Raji (cell line): ENCODE measurements around the gene NOTO.

Experiments used
- POLR2A ChIP-seq: IDR thresholded peaks from 2 replicates; pipeline ENCODE4 v1.6.1; 2011; ENCODE audit warnings: low read depth, low read length, control low read depth; ENCODE audit not compliant: insufficient read depth

The NOTO gene

DNA sequence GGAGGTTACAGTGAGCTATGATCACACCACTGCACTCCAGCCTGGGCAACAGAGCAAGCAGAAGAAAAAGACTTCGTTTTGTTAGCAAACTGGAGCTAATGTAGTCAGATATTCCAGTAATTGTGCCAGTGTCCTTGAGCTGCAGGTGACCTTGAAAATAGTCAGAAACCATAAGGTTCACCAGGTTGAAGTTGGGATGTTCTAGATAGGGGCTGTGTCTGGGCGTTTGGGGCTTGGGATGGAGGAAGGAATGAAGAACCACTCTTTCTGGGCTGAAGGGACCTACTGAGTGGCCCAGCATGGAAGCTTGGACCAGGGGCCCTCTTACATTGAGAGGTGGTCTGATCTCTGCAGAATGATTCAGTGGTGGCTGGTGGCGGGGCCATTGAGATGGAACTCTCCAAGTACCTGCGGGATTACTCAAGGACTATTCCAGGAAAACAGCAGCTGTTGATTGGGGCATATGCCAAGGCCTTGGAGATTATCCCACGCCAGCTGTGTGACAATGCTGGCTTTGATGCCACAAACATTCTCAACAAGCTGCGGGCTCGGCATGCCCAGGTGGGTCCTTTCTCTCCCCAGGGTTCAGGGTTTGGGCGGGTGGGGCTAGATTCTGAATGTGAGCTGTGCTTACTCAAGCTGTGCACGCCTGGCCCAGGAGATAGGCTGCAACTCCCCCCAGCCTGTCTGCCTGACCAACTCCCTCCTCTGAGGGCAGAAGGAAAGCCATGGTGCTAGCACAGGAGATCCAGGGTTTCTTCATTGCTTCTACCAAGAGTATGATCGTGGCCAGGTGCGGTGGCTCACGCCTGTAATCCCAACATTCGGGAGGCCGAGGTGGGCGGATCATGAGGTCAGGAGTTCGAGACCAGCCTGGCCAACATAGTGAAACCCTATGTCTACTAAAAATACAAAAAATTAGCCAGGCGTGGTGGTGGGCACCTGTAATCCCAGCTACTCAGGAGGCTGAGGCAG lies 48.8 kb downstream of the NOTO start:
- no peak for TF ChIP-seq POLR2A

DNA sequence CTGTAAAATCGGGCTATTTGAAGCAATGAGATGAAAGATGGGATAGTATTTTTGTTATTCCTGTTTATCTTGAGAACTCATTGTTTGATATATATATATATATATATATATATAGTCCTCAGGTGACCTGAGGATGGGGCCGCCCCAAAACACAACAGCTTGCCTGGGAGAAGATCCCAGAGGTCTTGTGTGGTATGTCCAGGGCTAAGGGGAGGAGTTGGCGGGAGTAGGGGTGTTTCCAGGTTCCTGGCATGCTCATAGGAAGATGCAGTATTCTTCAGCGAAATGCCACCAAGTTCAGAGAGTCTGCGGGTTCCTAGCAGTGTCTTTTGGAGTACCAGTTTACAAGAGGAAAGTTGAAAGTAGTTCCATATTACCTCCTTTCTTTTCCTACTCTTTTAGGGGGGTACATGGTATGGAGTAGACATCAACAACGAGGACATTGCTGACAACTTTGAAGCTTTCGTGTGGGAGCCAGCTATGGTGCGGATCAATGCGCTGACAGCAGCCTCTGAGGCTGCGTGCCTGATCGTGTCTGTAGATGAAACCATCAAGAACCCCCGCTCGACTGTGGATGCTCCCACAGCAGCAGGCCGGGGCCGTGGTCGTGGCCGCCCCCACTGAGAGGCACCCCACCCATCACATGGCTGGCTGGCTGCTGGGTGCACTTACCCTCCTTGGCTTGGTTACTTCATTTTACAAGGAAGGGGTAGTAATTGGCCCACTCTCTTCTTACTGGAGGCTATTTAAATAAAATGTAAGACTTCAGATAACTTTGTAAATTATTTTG lies 50.1 kb downstream of the NOTO start:
- TF ChIP-seq POLR2A = no peak

DNA sequence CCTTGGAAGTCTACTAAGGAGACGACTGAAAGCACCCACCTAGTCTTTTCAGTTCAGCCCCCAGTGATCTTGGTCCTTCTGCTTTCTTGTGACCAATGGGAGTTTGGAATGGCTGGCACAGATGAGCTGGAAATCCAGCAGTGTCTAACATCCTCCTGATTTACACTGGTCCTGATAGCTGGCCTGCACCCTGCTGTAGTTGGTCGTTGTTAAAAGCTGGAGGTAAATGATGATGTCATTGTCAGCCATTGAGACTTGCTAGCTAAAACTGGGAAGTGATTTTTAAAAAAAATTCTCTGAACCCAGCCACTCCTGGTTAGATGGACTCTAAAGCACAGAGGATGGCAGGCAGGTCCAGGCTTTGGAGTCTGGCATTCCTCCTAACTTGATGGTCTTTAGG lies 51.0 kb downstream of the NOTO start:
- TF ChIP-seq POLR2A = no peak

DNA sequence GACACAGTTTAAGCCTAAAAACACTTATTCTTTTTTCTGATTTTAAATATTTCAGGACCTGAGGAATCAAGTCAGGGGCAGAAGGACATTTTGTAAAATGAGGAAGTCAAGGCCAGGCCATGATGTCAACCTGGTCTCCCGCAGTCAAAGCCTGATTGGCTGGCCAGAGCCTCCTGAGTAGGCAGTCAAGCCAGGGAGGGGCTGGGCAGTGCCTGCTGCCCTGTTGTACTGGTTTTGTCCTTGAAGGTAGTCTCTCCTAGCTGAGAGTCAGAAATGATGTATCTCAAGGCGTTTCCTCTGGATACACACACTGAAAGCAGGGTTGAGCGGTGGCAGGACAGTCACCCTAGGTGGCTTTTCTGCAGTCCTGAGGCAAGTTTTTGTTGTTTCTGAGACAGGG lies 51.5 kb downstream of the NOTO start:
- TF ChIP-seq POLR2A = 0 out of 2 replicates have a peak, but pooled peaks have one; percentile 21

DNA sequence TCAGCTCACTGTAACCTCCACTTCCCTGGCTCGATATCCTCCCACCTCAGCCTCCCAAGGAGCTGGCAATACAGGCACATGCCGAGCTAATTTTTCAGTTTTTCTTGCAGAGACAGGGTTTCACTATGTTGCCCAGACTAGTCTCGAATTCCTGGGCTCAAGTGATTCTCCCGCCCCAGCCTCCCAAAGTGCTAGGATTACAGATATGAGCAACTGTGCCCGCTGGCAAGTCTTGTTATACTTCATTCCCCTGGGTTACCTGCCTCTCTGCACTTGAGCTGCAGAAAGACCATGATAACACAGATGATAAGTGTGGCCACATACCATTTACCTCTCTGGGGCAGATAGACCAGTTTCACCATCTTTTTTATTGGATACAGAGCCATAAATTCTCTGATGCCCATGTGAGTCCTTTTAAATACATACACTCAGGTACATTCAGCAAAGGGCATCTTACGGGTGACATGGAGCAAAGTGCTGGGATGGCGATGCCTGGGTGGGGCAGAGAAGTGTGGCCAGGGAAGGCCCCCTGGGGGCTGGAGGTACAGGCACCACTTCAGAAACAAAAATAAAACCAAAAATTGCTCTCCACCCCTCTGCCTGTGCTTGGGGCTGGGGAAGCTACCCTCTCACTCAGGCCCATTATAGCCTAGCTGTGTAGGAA lies 52.1 kb downstream of the NOTO start:
- TF ChIP-seq POLR2A = no peak

DNA sequence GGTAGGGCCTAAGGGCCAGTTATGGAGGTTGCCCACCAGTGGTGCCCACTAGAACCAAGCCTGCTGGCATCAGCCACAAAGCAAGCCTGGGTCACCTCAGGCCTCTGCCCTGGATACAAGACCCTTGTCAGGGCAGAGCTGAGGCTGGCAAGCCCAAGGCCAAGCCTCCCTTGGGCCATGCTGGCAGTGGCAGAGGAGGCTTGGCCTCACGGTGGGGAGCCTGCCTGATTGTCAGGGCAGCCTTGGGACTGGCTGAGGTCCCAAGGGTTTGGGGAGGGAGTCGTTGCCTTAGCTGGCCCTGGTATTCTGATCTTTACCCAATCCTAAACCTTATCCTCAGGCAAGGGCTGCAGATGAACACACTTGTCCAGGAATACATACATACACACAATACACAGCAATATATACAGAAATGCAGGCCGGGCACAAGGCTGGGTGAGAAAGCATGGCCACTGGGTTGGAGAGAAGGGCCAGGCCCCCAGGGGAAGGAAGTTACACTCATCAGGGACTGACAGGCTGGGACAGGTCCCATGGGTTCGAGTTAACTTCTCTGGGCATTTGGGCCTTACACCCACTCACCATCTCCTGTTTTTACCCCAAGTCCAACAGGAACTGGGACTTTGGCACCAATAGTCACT lies 52.8 kb downstream of the NOTO start:
- TF ChIP-seq POLR2A = no peak

DNA sequence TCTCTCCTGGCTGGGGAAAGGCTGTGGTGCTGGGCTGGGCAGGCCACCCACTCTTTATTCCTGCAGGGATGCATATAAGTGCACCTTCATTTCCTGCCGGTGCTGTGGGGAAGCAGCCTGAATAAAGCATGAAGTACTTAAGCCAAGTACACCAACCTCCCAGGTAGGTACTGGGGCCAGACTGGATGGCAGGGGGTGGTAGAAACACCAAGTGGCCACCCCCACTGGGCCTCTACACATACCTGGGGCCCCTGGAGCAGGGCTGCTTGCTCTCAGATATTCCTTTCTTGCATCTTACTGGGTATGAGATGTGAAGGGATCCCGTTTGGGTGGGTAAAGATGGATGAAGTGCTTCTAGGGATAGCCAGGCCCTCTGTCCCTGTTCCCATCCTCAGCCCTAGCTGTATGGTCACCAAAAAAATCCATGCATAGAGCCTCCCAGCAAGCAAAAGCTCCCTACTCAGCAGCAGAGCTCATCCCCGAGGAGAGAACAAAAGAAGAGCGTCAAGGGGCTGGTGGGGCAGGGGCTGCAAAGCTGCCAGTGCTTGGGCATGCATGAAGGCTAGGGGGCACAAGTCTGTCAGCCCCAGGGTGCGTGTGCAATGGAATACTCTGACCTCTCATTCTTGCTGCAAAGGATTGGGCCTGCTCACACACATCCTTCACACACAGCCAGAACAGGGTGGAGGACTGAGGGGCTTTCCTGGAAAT lies 53.7 kb downstream of the NOTO start:
- TF ChIP-seq POLR2A = no peak

DNA sequence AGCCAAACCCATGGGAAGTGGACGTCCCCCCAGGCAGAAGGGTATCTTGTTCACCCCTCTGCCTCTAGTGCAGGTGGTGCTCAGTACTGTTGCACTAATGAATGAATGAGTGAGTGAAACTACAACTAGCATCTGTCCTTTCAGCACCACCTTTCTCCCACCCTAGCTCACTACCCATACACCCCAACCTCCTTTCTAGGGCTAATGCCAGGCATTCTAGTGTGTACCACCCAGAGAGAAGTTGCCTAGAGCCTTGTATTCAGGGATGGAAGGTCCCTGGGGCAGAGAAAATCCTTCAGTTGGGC lies 54.2 kb downstream of the NOTO start:
- TF ChIP-seq POLR2A = no peak

DNA sequence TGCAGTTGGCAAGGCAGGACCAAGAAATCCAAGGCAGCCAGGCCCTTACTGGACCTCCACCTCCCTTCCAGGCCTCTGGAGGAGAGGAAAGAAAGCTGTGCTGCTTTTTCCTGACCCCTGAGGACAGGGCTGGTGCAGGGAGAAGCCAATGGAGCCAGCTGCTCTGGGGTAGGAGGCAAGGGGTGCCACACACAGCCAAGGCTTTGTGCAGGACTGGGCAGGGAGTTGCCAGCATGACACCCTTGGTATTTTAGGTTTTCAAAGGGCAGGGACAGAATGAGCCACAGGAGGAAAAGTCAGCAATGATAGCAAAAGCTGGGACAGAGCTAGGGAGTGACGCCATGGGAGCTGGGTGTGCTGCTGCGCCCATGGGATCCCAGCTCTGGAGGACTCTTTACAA lies 54.6 kb downstream of the NOTO start:
- no peak for TF ChIP-seq POLR2A

DNA sequence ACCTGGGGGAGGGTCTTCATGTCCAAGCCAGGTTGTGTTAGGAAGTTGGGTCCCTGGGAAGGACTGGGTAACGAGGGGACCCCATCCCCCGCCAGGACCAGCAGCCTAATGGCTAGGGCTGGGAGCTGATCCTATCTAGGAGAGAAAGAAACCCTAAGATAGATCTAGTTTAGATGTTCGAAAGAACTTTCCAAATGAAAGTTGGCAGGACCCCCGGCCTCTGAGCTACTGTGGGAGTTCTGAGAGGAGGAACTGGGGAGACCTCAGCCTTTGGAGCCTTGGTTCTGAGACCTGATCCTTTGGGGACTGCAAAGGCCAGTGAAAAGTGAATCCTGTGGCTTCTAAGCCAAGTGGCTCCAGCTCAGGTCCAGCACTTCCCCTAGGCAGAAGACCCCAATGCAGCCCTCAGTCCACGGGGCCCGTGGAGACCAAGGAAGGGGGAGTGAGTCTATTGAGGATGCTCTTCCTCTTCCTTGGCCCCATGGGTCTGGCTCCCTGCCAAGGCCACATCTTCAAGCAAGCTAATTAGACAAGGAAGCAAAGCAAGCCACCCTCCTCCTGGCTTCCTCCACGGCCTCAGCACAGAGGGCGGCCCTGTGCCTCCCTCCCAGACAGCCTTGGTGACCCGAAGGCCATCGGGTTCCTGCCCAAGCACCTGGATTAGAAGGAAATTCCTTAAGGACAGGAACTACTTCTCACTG lies 55.2 kb downstream of the NOTO start:
- no peak for TF ChIP-seq POLR2A

DNA sequence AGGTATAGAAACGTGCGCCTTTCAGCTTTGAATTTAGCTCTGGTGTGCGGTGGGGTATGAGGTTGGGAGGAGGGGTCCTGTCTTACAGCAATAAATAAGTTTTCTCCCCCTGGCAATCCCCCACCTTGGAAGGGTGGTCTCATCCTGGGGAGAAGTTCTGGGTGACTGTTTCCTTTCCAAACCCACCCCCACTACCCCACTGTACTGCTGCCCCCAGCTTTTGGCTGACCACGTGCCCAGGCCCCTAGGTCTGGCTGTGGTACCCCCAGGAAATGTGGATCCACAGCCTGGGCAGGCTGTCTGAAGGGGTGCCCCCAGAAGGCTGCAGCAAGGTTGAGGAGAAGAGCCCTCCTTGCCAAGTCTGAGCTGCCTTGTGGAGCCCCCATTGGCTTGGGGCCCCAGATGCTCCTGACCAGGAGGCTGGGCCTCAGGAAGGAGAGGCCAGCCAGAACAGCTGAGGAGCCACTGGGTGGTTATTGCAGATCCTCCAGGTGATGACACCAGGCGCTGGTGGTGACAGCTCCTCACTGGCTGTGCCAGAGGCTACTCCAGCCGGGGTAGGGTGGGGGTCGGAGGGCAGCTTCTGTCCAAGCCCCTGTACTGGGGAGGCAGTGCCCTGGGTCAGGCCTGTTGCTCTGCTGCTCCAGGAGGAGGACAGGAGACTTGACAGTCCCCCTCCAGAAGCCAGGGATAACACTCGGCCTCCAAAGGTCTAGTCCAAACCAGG lies 56.0 kb downstream of the NOTO start:
- no peak for TF ChIP-seq POLR2A

DNA sequence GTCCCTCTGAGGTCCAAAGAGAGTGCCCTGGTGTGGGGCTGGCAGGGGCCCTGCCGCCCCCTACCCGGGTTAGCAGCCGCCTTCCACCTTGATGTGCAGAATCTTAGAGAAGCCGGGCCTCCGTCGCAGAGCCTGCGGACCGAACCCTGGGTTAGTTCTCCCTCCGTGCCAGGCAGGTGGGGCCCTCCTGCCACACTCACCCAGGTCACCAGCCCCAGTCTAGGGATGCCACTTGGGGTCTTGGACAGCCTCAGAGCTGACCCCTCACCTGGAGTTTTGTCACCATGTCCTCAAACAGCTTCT lies 56.5 kb downstream of the NOTO start:
- TF ChIP-seq POLR2A = no peak

DNA sequence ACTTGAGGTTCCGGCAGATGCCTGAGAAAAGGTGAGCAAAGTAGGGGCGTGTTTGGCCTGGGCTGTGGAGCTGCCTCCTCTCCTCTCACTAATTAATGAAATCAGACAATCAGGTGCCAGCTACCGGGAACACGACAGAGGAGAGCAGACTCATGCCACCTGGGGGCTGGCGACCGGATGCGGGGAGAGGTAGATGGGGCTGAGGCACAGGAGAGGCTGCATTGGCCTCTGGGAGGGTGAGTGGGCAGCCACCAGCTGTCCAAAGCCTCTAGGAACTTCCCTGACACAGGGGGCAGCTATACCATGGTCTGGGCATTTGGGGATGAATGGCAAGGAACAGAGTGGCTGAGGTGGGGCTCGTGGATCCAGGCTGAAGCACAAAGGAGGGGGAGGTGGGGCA lies 56.9 kb downstream of the NOTO start:
- TF ChIP-seq POLR2A = no peak
